ENCODE data around the gene RRBP1.

Gene RRBP1

DNA sequence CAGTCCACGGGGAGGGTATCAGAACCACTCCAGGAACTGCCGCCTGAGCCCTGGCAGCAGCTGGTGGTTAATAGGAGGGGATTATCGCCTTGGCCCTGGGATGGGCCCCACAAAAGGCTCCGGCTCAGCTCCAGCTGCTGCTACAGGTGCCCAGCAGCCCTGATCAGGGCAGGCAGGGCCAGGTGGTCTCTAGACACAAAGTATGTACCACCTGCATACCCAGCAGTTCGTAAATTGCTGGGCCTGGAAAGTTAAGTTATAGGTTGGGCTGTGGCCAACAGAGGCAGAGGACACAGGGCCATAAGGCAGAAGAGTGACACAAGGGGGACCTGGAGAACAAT, 35.1 kb downstream of the RRBP1 start:
- DNase-seq (ENCODE audit: low spot score): no peak

GRCh38 chr20:17646209-17646960, 35.7 kb downstream of the RRBP1 start:
- DNase-seq (ENCODE audit: low spot score): no peak

DNA sequence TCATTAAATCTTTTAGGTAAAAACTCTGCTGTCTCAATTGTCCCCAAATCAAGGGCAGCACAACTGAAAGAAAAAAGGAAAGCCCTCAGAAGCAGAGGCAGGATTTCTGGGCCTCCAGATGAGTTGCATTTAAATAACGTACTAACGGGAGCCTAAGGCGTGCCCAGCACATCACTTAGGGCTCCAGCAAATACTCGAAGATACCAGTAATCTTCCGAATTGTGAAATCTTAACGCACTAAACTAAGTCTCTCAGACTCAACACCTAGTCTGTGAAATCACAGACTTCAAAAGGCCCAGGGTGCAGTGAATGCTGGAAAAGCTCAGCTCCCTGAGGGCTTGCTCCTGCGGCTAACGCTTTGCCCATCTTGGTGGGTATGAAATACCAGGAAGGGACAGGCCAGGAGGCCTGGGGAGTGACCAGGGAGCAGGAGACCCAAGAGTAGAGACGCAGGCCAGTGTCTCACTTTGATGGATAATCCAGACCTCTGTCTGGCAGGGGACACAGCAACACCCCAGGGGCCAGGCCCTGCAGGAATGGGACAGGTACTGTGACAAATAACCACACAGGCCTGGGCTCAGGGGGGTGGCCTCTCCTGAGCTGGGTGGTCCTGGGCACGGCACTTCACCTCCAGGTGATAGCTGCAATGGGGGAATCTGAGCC, 36.4 kb downstream of the RRBP1 start:
- no peak for DNase-seq (ENCODE audit: low spot score)

DNA sequence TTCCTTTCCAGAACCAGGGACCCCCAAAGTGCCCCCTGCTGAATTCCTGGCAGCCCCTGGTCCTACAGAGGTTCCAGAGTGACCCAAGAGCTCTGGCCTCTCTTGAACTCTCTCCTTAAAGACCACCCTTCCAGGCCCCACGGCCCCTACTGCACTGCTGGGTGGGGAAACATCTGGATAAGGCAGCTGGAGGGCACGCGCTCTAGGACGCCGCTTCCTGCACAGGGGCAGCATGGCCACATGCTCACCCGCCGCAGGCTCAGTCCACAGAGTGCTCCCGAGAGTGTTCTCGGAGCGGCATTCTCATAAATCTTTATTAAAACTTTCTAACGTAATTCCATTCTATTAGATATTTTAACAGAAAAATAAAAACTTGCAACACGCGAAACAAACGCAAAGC, 37.0 kb downstream of the RRBP1 start:
- DNase-seq (ENCODE audit: low spot score): no peak

DNA sequence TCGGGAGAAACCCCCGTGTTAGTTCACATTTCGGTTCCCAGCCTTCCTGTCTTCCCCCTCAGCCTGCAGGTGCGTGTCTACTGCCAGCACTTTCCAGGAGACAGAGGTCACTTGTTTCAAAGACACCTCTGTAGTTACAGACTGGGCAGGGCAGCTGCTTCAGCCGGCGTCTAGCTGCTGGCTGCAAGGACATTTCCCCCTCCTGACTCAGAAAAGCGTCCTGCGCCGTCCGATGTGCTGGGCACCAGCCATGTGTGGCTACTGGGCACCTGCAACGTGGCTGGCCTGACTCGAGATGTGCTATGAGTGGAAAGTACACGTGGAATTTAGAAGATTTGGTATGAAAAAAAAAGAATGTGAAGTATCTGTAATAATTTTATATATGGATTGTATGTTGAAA, 37.6 kb downstream of the RRBP1 start:
- no peak for DNase-seq (ENCODE audit: low spot score)

DNA sequence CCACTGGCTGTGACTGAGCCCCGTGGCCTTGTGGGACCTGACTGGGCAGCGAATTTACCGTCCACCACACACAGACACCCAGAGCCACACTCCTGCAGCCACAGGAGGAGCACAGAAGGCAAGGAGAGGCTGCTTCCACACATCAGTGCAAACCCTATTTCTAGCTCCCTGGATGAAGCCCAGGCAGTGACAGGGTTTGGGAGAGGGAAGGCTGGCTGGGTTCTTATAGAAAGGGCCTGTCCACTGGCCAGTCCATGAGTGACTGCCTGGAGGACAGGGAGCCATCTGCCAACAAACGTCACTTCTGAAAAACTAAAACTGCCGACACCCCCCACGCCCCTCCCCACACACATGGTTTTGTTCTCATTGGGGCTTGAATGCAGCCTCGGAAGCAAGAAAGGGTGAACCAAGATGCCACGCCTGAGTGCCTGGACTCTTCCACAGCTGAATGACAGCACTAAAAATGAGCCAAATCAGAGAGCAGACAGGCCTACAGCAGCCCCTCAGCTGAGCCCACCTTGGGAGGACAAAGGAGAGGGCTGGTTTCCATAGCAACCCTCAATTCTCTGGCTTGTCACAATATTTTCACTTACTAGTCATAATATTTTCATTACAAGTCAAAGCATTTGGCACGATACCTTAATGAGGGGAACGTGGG, 38.4 kb downstream of the RRBP1 start:
- no peak for DNase-seq (ENCODE audit: low spot score)

- DNase-seq (ENCODE audit: low spot score): no peak
Observed at GRCh38 chr20:17642404-17643269, 39.4 kb downstream of the RRBP1 start.

DNA sequence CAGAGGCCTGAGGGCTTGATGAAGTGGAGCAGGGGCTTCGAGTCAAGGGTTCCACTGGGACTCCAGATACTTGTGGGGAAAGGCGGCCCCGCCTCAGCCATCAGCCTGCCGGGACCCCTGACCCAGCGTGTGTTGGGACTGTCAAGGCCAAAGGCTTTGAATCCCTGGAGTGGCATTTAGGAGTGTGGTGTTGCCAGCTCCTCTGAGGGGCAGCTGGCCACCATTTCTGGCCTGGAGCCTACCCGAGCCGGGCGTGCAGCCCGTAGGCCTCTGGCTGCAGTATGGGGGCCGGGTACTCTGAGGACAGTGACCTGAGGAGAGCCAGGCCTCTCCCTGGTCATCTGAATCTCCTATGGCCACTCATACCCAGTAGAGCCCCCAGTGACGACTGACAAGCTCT, 40.0 kb downstream of the RRBP1 start:
- DNase-seq (ENCODE audit: low spot score): no peak

DNA sequence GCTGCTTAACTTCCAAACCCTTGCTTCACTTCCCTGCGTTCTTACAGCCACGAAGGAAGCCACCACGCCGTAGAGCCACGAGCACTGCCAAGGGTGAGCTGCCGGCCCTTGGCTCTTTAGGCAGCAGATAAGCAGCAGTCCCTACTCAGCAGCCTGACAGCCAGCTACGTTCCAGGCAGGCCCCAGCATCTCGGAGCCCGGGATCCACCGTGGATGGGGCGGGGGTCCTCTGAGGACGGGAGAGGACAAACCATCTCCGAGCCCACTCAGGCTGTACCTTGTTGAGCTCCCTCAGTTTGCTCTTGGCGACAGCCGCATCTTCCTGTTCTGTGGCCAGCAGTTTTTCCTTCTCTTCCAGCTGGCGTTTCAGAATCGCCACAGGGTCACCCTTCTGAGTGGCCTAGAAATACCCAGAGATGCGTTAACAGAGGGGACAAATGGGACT, 40.5 kb downstream of the RRBP1 start:
- no peak for DNase-seq (ENCODE audit: low spot score)

GRCh38 chr20:17640875-17641378, 41.1 kb downstream of the RRBP1 start:
- DNase-seq (ENCODE audit: low spot score): no peak

DNA sequence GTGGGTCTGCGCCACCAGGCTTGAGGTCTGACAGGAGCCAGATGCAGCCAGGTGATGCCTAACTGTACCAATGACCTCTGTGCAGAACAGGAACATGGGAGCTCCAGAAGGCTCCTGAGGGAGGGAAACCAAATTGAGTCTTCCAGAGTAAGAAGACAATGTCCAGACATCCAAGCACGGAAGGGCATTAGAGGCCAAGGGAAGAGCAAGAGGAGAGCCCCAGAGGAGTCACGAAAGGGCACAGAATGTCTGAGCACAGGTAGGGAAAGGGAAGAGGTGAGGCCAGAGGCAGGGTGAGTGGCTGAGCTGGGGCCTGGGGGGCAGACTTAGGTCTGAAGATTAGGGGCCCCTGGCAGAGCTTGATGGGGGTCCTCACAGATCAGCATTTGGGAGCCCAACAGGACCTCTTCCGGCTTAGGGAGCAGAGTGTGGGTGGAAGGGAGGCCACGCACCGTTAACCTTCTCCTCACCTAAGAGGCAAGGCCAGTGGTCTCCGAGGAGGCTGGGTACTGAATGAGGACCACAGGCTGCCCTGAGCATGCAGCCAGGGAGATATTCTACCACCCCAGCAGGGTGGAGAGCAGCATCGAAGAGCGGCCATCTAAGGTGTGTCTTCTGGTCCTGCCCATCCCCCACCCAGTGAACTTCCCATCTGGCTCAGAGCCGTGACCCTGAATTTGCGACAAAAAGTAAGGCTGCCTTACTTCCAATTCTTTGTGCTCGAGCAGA, 41.7 kb downstream of the RRBP1 start:
- no peak for DNase-seq (ENCODE audit: low spot score)

- DNase-seq (ENCODE audit: low spot score): no peak
Observed at GRCh38 chr20:17638835-17639407, 43.1 kb downstream of the RRBP1 start.

DNA sequence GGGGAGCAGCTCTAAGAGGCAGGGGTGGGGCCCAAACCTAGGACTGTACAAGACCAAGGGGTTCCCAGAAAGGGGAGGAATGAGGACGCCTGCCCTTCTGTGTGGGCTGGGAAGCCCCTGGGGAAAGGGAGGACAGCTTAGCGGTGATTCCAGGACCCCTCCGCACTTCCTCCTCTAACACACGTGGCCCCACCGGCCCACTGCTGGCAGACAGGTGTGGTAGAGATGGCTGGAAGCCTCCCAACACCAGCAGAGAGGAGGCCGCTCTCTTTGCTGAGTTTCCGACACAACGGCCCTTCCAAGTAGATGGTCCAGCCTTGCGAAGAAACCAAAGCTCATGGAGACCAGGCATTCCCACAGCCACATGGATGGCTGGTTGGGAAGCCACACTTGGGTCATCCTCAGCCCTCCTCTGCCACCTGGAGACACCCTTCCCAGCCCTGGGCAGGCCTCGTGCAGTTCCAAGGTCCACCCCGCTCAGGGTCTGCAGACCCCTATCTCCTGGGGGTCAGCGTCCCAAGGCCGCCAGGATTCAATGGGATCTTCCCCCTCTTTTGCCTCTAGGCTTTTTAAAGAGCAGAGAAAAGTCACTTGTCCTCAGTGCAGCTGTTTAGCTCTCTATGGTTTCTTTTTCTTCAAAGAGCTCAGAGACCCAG, 43.9 kb downstream of the RRBP1 start:
- no peak for DNase-seq (ENCODE audit: low spot score)

GRCh38 chr20:17637413-17637780, 44.6 kb downstream of the RRBP1 start:
- DNase-seq (ENCODE audit: low spot score): no peak

- DNase-seq (ENCODE audit: low spot score): no peak
Observed at GRCh38 chr20:17636523-17637412, 45.3 kb downstream of the RRBP1 start.

- no peak for DNase-seq (ENCODE audit: low spot score)
Observed at GRCh38 chr20:17635332-17636244, 46.5 kb downstream of the RRBP1 start.

GRCh38 chr20:17634661-17635331, 47.2 kb downstream of the RRBP1 start:
- no peak for DNase-seq (ENCODE audit: low spot score)
